Inflammatory macrophage treated with lipopolysaccharide for 1 hour (primary cell): ENCODE data around the gene ZCCHC24.
A peak's percentile ranks its signal among the peaks of the same experiment; 100 is the strongest.

Experiments used
- DNase-seq, 2 donors: peaks; one replicate each; pipeline ENCODE4 v3.0.0-alpha.2; 2020 to 2022

The ZCCHC24 gene

DNA sequence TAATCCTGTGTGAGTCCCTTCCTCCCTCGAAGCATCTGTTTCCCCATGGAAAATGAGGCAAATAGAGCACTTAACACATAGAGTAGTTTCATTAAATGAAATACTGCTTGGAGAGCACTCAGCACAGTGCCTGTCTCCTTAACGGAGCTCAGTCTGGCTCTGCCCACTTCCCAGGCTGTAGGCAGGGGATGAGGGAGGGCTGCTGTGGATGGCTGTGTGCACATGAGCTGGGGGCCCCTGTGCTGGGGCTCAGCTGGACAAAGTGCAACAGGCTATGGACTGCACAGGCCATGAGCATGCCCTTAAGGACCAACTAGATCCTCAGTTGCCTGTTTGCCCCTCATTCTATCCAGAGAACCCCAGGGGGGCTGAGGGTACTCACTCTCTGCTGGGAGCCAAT is 14.5 kb downstream of the ZCCHC24 start:
- no peak for DNase-seq

- no peak for DNase-seq
Measured at GRCh38 chr10:79430325-79430905, 15.0 kb downstream of the ZCCHC24 start.

- no peak for DNase-seq
Measured at GRCh38 chr10:79429751-79430150, 15.7 kb downstream of the ZCCHC24 start.

DNA sequence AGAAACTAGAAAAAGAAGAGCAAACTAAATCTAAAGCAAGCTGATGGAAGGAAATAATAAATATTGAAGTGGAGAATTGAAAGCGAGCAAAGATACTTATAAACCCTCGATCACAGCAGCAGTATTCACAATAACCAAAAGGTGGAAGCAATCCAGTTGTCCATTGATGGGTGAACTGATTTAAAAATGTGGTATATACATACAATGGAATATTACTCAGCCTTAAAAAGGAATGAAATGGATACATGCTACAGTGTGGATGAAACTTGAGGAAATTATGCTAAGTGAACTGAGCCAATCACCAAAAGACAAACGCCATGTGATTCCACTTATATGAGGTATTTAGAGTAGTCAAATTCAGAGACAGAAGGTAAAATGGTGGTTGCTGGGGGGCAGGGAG is 17.5 kb downstream of the ZCCHC24 start:
- DNase-seq = no peak

DNA sequence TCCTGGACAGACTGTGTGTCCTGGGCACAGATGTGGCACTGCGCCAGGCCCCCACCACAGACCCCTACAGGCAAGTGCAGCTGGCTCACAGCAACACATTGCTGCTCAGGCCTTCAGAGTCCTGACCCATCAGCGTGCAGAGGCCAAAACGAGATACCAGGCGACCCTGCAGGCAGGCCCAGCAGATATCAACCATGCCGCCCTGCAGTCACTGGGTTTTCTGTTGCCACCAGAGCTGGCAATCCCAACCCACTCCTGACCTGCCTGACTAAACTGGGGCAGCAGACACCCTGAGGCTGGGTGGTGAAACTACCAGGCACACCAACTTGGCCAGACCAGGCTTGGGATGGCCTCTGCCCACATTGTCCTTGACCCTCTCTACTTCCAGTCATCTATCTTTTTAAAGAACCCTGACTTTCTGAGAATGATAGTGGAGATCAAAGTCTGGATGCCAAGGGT is 20.3 kb downstream of the ZCCHC24 start:
- no peak for DNase-seq

GRCh38 chr10:79424221-79425073 is 21.0 kb downstream of the ZCCHC24 start:
- no peak for DNase-seq

DNA sequence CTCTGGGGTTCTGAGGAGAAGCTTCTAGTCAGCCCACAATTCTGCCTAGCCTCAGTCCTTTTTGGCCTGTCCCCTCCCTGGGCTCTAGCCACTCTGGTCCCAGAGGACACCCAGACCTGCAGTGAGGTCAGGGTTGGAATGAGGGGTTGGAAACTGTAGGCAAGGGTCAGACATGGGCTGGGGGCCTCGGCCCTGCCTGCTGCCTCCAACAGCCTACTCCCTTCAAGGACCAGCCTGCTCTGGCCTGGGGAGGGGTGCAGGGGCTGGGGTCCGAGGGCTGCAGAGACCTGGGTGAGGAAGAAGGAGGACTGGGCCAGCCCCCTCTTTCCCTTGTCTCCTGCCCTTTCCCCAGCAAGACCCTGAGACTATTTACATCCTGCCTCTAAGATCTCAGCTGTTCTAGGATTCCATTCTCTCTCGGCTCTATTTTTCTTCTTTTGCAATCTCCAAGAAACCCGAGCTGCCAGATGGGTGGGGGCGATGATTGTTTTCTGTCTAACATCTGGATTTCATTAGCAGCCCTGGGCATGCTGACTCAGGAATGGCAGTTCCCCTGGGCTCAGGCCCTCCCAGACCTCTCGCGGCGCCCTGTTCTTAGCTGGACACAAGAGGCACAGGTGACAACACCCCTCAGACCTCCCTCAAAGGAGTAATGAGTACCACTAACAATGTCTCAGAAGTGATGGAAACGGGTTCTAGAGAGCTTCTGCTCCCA is 23.1 kb downstream of the ZCCHC24 start:
- DNase-seq = no peak

GRCh38 chr10:79420974-79421688 is 24.3 kb downstream of the ZCCHC24 start:
- no peak for DNase-seq

DNA sequence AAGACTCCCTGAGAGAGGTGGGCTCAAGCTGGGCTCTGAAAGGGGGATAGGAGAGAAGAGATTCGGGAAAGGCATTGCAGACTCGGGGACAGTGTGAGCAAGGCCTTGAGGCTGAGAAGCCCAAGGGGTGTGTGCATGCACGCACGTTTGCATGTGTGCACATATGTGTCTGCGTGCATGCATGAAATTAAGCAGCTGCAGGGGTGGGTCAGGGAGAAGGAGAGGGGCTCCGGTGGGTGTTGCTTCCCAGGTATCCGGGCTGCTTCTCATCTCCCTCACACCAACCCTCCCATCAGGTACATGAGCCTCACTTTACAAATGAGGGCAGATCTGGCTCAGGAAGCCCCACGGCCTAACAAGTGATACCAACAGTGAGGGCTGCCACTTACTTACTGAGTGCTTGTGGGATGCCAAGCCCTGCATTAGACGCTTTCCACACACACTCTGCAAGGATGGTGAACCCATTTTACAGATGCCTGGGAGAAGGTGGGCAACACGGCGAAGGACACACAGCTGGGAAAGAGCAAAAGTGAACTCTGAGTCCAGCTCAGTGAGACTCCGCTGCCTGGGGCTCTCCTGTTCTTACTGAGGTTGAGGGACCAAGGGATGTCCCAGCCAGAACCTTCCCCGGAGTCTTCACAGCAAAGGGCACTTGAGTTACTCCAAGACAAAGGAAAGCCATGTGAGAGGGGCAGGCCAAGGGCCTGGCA is 26.4 kb downstream of the ZCCHC24 start:
- no peak for DNase-seq

DNA sequence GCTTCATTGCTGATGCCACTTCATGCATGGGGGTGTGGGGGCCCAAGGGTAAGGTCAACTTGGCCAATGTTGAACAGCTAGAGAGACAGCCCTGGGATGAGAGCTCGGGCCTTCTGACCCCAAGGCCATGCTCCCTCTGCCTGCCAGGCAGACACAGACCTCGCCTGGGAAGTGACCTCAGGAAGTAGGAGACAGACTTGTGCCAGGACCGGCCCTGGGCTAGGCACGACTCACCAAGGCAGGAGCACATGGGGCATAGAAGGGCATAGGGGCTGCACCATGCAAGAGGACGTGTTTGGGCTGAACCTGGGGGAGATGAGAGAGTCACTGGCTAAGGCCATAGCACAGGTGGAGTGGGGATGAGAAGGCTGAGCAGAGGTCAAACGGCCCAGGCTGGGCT is 27.1 kb downstream of the ZCCHC24 start:
- no peak for DNase-seq

GRCh38 chr10:79417731-79418130 is 27.7 kb downstream of the ZCCHC24 start:
- no peak for DNase-seq

- DNase-seq = peak in 1 of 2 donors; percentile 34
Measured at GRCh38 chr10:79417266-79417665, 28.2 kb downstream of the ZCCHC24 start.

DNA sequence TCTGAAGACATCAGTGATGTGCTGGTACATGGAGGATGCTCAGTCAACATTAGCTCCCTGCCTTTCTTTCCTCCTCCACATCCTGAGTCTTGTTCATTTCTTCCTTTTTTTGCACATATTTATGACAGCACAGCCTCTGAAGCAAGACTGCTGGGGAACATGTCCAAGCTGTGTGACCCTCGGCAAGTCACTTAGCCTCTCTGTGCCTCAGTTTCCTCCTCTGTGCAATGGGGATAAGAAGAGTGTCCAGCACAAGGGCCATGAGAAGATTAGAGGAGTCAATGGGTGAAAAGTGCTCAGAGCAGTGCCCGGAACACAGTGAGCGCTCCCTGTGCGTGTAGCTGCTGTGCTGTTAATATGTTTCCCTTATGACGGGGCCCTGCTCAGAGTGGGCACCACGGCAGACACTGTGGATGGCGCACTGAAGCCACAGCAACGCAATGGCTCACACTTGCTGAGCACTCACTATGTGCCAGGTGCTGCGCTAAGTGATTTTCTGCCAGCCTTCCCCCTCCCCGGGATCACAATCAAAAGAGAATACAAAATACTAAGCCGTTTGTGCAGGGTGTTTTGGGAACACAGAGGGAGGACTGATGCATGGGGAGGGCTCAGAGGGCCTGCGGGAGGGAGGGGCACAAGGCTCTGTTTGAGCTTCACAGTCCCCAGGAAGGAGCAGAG is 28.7 kb downstream of the ZCCHC24 start:
- DNase-seq = no peak

DNA sequence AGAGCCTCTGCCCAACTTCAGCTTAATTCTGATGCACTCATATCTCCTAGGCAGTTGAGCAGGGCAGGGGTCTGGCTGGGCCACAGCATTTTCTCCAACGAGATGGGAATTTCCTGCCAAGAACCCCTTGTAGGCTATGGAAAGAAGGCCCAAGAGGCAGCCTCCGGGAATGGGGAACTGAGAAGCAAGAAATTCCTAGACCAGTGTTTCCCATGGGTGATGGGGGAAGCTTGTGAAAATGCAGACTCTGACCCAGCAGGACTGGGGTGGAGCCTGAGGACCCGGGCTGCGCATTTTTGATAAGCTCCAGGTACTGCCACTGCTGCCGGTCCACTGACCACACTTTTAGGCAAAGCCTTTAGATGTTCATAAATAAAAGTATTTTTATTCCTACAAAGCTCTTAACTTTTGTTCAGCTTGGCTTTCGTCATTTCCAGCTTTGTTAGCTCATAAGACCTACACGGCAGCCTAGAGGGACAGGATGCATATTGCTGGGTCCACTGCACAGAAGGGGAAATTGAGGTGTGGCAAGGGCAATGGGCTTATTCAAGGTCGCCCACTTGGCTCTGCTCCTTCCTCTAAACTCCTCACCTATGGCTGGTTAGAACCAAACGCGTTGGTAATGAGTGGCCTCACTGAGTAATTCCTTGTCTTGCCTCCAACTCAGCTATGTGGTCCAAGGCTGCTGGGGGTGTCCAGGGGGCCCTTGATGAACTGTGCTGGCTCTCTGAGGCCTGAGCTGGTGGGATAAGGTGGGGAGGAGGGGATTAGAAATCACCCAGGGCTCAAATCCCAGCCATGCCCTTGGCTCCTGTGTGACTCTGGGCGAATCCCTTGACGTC is 29.5 kb downstream of the ZCCHC24 start:
- DNase-seq = no peak

GRCh38 chr10:79414714-79415113 is 30.7 kb downstream of the ZCCHC24 start:
- no peak for DNase-seq

- DNase-seq = peak; percentile 69 to 74
Measured at GRCh38 chr10:79413196-79413595, 32.2 kb downstream of the ZCCHC24 start.

DNA sequence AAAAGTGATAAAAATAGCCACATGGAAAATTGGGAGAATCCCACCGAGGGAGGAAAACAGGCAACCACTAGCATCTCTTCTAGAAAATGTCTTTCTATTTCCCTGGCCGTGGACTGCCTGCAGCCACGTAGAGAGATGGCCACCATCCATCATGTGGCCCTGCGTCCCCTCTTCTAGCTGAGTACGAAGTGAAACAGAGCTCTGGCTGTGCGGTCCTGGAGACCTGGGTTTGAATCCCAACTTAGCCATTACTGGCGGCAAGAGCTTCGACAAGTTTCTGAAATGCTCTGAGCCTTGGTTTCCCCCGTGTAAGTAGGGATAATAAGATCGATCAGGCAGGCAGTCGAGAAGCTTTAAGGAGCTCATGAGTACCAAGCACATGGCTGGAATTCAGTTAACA is 32.9 kb downstream of the ZCCHC24 start:
- no peak for DNase-seq

GRCh38 chr10:79411546-79412495 is 33.6 kb downstream of the ZCCHC24 start:
- DNase-seq = peak; percentile 43 to 45

- DNase-seq = no peak
Measured at GRCh38 chr10:79410315-79411094, 34.9 kb downstream of the ZCCHC24 start.
